SU-DHL-6 (cell line): ENCODE results near the gene ICAM4.

Experiments
- H2AFZ ChIP-seq: fragments of 200-600 bp; sonication (generic); 2 replicates; pipeline ENCODE4 v1.6.1; 2014; ENCODE audit warnings: low read depth, mild to moderate bottlenecking, moderate library complexity, mixed read lengths, antibody characterized with exemption, low read length; ENCODE audit not compliant: severe bottlenecking
- H3F3A ChIP-seq: fragments of 200-600 bp; shearing (Covaris generic); 2 replicates; pipeline ENCODE4 v1.6.0; 2016; ENCODE audit warnings: antibody characterized with exemption, mild to moderate bottlenecking; ENCODE audit not compliant: insufficient read depth
- H3K27ac ChIP-seq: fragments of 200-600 bp; sonication (generic); 2 replicates; pipeline ENCODE4 v1.5.1; 2016; ENCODE audit warnings: low read depth, mild to moderate bottlenecking, low read length, moderate library complexity, mixed read lengths
- H3K27me3 ChIP-seq: fragments of 200-600 bp; sonication (generic), shearing (Covaris generic); 2 replicates; pipeline ENCODE4 v1.6.0; 2014; ENCODE audit warnings: mild to moderate bottlenecking, low read length
- H3K36me3 ChIP-seq: fragments of 200-600 bp; sonication (generic); 2 replicates; pipeline ENCODE4 v1.6.1; 2014; ENCODE audit warnings: mild to moderate bottlenecking, low read length, mixed read lengths
- H3K4me2 ChIP-seq: fragments of 300-600, 200-600 bp; shearing (Covaris generic), sonication (generic); 2 replicates; pipeline ENCODE4 v1.6.0; 2014; ENCODE audit warnings: low read length, low read depth, mild to moderate bottlenecking; ENCODE audit not compliant: poor library complexity, severe bottlenecking
- H3K4me3 ChIP-seq: fragments of 200-600 bp; sonication (generic); 2 replicates; pipeline ENCODE4 v1.5.1; 2014; ENCODE audit warnings: antibody characterized with exemption, low read length, mild to moderate bottlenecking, mixed read lengths; ENCODE audit not compliant: insufficient read depth, poor library complexity, severe bottlenecking
- H3K79me2 ChIP-seq: fragments of 200-600 bp; sonication (generic); 2 replicates; pipeline ENCODE4 v1.6.1; 2014; ENCODE audit warnings: mild to moderate bottlenecking, low read length, moderate library complexity; ENCODE audit not compliant: insufficient read depth
- H3K9ac ChIP-seq: fragments of 200-600 bp; sonication (generic); 2 replicates; pipeline ENCODE4 v1.7.0; 2014; ENCODE audit warnings: mild to moderate bottlenecking, low read length
- H3K9me2 ChIP-seq: fragments of 200-600 bp; sonication (generic); replicated peaks from 2 replicates; pipeline ENCODE4 v1.6.1; 2014; ENCODE audit warnings: low read length; ENCODE audit not compliant: insufficient read depth
- H3K9me3 ChIP-seq: fragments of 200-600 bp; sonication (generic); 2 replicates; pipeline ENCODE4 v1.6.1; 2014; ENCODE audit warnings: low read length, mixed read lengths; ENCODE audit not compliant: insufficient read depth
- H4K20me1 ChIP-seq: fragments of 200-600 bp; sonication (generic); 2 replicates; pipeline ENCODE4 v1.6.1; 2014; ENCODE audit warnings: low read depth, mild to moderate bottlenecking, antibody characterized with exemption, low read length, moderate library complexity, mixed read lengths
- CTCF ChIP-seq: fragments of 200-600 bp; sonication (generic); IDR thresholded peaks from one replicate; pipeline ENCODE4 v1.5.1; 2017; ENCODE audit warnings: antibody characterized with exemption, mild to moderate bottlenecking, low read length, moderate library complexity; ENCODE audit not compliant: insufficient read depth, poor library complexity, severe bottlenecking
- EZH2phosphoT487 ChIP-seq: fragments of 200-600 bp; sonication (generic), shearing (Covaris generic); conservative IDR thresholded peaks from 2 replicates; pipeline ENCODE4 v1.6.1; 2018; ENCODE audit warnings: mild to moderate bottlenecking, antibody characterized with exemption, low read length, moderate library complexity, mixed read lengths

Gene ICAM4

DNA sequence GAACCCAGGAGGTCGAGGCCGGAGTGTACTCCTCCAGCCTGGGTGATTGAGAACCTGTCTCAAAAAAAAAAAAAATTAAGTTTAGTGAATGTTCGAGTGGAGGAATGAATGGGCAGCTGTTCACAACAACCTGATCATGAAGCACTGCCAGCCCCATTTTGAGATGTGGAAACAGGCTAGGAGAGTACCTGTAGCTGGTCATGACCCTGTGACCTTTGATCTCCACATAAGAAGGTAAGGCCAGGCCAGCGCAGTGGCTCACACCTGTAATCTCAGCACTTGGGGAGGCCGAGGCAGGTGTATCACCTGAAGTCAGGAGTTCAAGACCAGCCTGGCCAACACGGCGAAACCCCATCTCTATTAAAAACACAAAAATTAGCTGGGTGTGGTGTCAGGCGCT is 39.0 kb downstream of the ICAM4 start:
- Histone ChIP-seq H3F3A (no peaks in the 10 kb centered on the region), H3K9me3 (no peaks in the 10 kb centered on the region), H3K27me3 (no peaks in the 10 kb centered on the region), H3K9ac (no peak overlapping the region), H3K4me3 (no peak overlapping the region), H3K9me2 (no peaks in the 10 kb centered on the region), H2AFZ (no peak overlapping the region), H3K79me2 (peaks cover 29% of the 10 kb centered on the region), H3K36me3 (0 out of 2 replicates have a peak, but pooled peaks cover 2% of the 10 kb centered on the region), H3K27ac (no peak overlapping the region), H3K4me2 (no peak overlapping the region), H4K20me1 (no peaks in the 10 kb centered on the region)
- TF ChIP-seq CTCF (no peak), EZH2phosphoT487 (no peak)

DNA sequence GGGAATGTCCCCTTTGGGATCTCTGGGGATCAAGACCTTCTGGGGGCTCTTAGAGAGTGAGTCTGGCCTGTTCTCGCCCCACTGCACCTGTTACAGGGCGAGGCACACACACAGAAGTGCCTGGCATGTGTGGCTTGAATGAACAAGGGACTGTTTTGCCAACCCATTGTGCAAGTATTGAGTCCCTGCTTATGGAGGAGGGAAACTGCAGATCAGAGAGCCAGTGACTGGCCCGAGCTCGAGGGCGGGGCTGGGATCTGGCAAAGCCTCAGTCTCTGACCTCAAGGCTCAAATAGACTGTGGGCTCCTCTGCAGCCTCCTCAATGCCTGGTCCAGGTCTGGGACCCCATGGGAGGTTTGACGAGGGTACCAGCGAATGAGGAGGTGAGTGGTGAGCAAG is 41.0 kb downstream of the ICAM4 start:
- H2AFZ ChIP-seq: no peak overlapping the region

GRCh38 chr19:10328558-10329429 is 42.0 kb downstream of the ICAM4 start:
- H3K4me3 ChIP-seq: no peak overlapping the region
- no peak overlapping the region for H2AFZ ChIP-seq
- H3K9ac ChIP-seq: no peak overlapping the region
- H4K20me1 ChIP-seq: peaks cover 4% of the 10 kb centered on the region; the same call in 1 of the 2 replicates
- no peaks in the 10 kb centered on the region for H3F3A ChIP-seq
- no peak overlapping the region for H3K4me2 ChIP-seq
- H3K9me2 ChIP-seq: no peaks in the 10 kb centered on the region
- no peak overlapping the region for H3K27ac ChIP-seq
- TF ChIP-seq EZH2phosphoT487: no peak
- TF ChIP-seq CTCF: no peak
- H3K27me3 ChIP-seq: no peaks in the 10 kb centered on the region
- peaks cover 50% of the 10 kb centered on the region for H3K79me2 ChIP-seq
- H3K36me3 ChIP-seq: 0 out of 2 replicates have a peak, but pooled peaks cover 2% of the 10 kb centered on the region
- no peaks in the 10 kb centered on the region for H3K9me3 ChIP-seq

More for the DNA sequence above, 41.0 kb downstream of the ICAM4 start:
- Histone ChIP-seq H3K27me3 (no peaks in the 10 kb centered on the region), H3K4me2 (no peak overlapping the region), H3K9ac (no peak overlapping the region), H3K9me3 (no peaks in the 10 kb centered on the region), H3K9me2 (no peaks in the 10 kb centered on the region), H3F3A (no peaks in the 10 kb centered on the region), H3K79me2 (peaks cover 45% of the 10 kb centered on the region), H3K36me3 (0 out of 2 replicates have a peak, but pooled peaks cover 2% of the 10 kb centered on the region), H3K27ac (no peak overlapping the region), H4K20me1 (peaks cover 4% of the 10 kb centered on the region; the same call in 1 of the 2 replicates), H3K4me3 (no peak overlapping the region)
- TF ChIP-seq EZH2phosphoT487 (no peak), CTCF (no peak)
